ENCODE results near the gene PARP15. TPM values are rescaled to one million over a fixed set of nuclear protein-coding genes. Genes with fewer than 3 reads are reported as not detected.

Gene PARP15
- total and polyA plus RNA-seq, 2 experiments from 2014 or later: 0.58 to 0.63 TPM

DNA sequence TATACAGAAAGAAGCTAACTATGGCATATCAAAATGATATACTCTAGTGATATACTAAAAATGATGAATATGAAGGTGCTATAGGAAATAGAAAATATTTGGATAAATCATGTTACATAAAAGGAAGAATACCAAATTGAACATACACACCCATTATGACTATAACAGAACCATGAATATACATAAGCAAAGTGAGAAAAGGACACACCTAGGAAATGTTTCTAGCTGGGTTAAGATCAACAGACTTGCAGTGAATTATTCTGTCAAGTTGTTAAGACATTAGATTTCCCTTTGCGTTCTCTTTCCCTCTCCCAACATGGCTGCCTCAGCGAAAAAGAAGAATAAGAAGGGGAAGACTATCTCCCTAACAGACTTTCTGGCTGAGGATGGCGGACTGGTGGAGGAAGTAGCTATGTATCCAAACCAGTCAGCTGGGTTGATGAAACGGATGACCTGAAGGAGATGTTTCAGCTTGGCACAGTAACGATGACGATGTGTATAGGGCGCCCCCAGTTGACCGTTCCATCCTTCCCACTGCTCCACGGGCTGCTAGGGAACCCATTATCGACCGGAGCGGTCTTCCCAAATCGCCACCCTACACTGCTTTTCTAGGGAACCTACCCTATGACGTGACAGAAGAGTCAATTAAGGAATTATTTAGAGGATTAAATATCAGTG lies 83.0 kb downstream of the PARP15 start:
- Histone ChIP-seq H3K4me2 (no peak overlapping the region), H3K27me3 (no peaks in the 10 kb centered on the region), H3K36me3 (replicated peaks; ENCODE audit: insufficient read depth, low read depth) (no peaks in the 10 kb centered on the region), H4K20me1 (ENCODE audit: insufficient read depth, poor library complexity, severe bottlenecking) (no peaks in the 10 kb centered on the region), H3K4me3 (no peak overlapping the region), H2AFZ (no peak overlapping the region), H3K27ac (no peak overlapping the region), H3K9me3 (ENCODE audit: low read depth) (no peaks in the 10 kb centered on the region), H3K79me2 (no peaks in the 10 kb centered on the region), H3K9me2 (replicated peaks; ENCODE audit: insufficient read depth) (no peaks in the 10 kb centered on the region), H3K4me1 (ENCODE audit: insufficient read depth) (no peaks in the 10 kb centered on the region)
- 64% methylated on average over 14 of the region's 14 CpGs for WGBS (ENCODE audit: low lambda C conversion rate, missing lambda C conversion rate)
- DNase-seq (ENCODE audit: low spot score): no peak
- no peak for TF ChIP-seq EZH2 (IDR thresholded peaks at IDR 0.05; ENCODE audit: borderline replicate concordance)
- TF ChIP-seq EZH2phosphoT487 (IDR thresholded peaks at IDR 0.05; ENCODE audit: low read depth, severe bottlenecking, unreplicated experiment): no peak
- TF ChIP-seq, protein P1, sequence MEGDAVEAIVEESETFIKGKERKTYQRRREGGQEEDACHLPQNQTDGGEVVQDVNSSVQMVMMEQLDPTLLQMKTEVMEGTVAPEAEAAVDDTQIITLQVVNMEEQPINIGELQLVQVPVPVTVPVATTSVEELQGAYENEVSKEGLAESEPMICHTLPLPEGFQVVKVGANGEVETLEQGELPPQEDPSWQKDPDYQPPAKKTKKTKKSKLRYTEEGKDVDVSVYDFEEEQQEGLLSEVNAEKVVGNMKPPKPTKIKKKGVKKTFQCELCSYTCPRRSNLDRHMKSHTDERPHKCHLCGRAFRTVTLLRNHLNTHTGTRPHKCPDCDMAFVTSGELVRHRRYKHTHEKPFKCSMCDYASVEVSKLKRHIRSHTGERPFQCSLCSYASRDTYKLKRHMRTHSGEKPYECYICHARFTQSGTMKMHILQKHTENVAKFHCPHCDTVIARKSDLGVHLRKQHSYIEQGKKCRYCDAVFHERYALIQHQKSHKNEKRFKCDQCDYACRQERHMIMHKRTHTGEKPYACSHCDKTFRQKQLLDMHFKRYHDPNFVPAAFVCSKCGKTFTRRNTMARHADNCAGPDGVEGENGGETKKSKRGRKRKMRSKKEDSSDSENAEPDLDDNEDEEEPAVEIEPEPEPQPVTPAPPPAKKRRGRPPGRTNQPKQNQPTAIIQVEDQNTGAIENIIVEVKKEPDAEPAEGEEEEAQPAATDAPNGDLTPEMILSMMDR (IDR thresholded peaks at IDR 0.05; ENCODE audit: poor library complexity): no peak

DNA sequence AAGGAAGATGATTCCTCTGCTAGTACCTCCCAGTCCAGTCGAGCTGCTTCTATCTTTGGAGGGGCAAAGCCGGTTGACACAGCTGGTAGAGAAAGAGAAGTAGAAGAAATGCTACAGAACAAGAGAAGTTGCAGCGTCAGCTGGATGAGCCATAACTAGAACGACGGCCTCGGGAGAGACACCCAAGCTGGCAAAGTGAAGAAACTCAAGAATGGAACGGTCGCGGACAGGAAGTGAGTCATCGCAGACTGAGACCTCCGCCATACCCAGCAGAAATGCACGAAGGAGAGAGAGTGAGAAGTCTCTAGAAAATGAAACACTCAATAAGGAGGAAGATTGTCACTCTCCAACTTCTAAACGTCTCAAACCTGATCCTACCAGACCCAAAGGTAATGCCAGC lies 84.2 kb downstream of the PARP15 start:
- H3K9me3 ChIP-seq (ENCODE audit: low read depth): no peaks in the 10 kb centered on the region
- no peak overlapping the region for H3K4me2 ChIP-seq
- H4K20me1 ChIP-seq (ENCODE audit: insufficient read depth, poor library complexity, severe bottlenecking): no peaks in the 10 kb centered on the region
- no peaks in the 10 kb centered on the region for H3K27me3 ChIP-seq
- WGBS (ENCODE audit: low lambda C conversion rate, missing lambda C conversion rate): 92% methylated on average over 13 of the region's 13 CpGs
- no peak overlapping the region for H2AFZ ChIP-seq
- H3K27ac ChIP-seq: no peak overlapping the region
- DNase-seq (ENCODE audit: low spot score): no peak
- no peaks in the 10 kb centered on the region for H3K4me1 ChIP-seq (ENCODE audit: insufficient read depth)
- no peak overlapping the region for H3K4me3 ChIP-seq
- H3K36me3 ChIP-seq (replicated peaks; ENCODE audit: insufficient read depth, low read depth): no peaks in the 10 kb centered on the region
- TF ChIP-seq EZH2 (IDR thresholded peaks at IDR 0.05; ENCODE audit: borderline replicate concordance) (no peak), EZH2phosphoT487 (IDR thresholded peaks at IDR 0.05; ENCODE audit: low read depth, severe bottlenecking, unreplicated experiment) (no peak)
- TF ChIP-seq, protein P1 (IDR thresholded peaks at IDR 0.05; ENCODE audit: poor library complexity): no peak
- H3K79me2 ChIP-seq: no peaks in the 10 kb centered on the region
- no peaks in the 10 kb centered on the region for H3K9me2 ChIP-seq (replicated peaks; ENCODE audit: insufficient read depth)

DNA sequence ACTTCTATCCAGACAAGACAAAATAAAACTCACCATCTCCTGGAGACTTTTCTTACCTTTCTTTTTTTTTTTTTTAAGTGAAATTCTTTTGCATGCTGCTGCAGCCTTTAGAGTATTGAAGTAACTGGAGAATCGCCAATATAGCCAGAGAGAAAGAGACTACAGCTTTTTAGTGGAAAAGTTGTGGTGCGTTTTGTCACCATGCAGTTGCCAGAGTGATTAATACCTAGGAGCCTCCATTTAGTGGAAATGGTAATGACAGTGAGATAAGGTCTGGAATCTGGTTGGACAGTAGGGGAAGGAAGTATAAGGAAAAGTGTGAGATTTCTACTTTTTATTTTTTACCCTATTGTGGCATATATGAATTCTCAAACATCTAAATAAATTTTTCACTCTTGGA lies 85.1 kb downstream of the PARP15 start:
- no peaks in the 10 kb centered on the region for H3K9me3 ChIP-seq (ENCODE audit: low read depth)
- H3K4me1 ChIP-seq (ENCODE audit: insufficient read depth): no peaks in the 10 kb centered on the region
- TF ChIP-seq, protein P1 (IDR thresholded peaks at IDR 0.05; ENCODE audit: poor library complexity): no peak
- TF ChIP-seq EZH2 (IDR thresholded peaks at IDR 0.05; ENCODE audit: borderline replicate concordance) (no peak), EZH2phosphoT487 (IDR thresholded peaks at IDR 0.05; ENCODE audit: low read depth, severe bottlenecking, unreplicated experiment) (no peak)
- H3K36me3 ChIP-seq (replicated peaks; ENCODE audit: insufficient read depth, low read depth): no peaks in the 10 kb centered on the region
- no peaks in the 10 kb centered on the region for H4K20me1 ChIP-seq (ENCODE audit: insufficient read depth, poor library complexity, severe bottlenecking)
- no peaks in the 10 kb centered on the region for H3K9me2 ChIP-seq (replicated peaks; ENCODE audit: insufficient read depth)
- no peak for DNase-seq (ENCODE audit: low spot score)
- H3K27ac ChIP-seq: no peak overlapping the region
- H2AFZ ChIP-seq: no peak overlapping the region
- no peaks in the 10 kb centered on the region for H3K79me2 ChIP-seq
- H3K4me3 ChIP-seq: no peak overlapping the region
- no peaks in the 10 kb centered on the region for H3K27me3 ChIP-seq
- H3K4me2 ChIP-seq: no peak overlapping the region
- 80% methylated on average over 2 of the region's 2 CpGs for WGBS (ENCODE audit: low lambda C conversion rate, missing lambda C conversion rate)
